GM19324 (cell line): ENCODE measurements around the gene GNAI1.

Experiments
- ATAC-seq: cut with Tn5 transposase; IDR thresholded peaks from one replicate; pipeline ENCODE4 v1.9.1; 2021; ENCODE audit warnings: mild to moderate bottlenecking, moderate library complexity; ENCODE audit not compliant: unreplicated experiment, low FRiP score

GNAI1 gene

DNA sequence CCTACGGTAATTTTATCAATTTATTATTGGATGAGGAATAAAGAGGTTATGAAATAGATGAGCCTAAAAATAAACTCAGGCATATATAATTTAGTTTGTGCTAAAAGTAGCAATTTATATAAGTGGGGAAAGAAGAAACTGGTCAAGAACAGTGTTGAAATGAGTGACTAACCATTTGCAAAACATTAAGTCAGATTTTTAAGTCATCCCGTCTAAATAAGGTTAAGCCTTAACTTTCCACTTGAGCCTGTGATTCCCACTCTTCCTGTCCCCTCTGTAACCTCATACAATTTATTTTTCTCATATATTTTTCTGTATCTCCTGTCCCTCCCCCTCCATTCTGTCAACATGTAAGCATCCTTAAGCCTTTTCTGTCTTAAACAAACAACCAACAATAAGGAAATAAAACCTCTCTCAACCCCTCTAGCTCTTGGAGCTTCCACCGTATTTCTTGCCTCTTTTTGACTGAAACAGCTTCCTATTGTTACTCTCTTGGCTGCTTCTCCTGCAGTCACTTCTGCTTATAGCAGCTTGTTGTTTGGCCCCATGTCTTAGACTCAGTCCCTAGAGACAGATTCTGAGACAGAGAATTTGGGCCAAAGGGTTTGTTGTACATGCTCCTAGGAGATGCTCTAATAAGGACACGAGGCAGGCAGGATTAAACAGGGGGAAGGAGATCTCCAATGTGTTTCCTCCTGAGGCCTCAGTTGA is 109.7 kb downstream of the GNAI1 start:
- no peak for ATAC-seq

DNA sequence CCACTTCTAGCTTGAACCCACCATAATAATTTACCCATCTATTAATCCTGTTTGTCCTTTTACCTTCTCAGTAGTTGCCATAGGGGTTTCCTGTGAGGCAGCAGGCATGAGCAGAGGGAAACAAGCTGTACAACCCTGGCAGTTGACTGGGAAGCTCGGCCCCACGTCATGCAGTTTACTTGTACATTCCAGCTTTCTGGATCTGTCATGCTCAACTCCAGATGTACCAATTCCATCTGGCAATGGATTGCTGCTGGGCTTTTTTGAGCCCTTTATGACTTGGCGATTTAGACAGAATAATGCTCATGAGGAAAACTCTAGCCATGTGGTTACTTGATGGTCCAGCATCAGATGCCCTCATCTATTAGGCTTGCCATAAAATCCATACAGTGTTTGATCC is 112.5 kb downstream of the GNAI1 start:
- ATAC-seq, result no peak

DNA sequence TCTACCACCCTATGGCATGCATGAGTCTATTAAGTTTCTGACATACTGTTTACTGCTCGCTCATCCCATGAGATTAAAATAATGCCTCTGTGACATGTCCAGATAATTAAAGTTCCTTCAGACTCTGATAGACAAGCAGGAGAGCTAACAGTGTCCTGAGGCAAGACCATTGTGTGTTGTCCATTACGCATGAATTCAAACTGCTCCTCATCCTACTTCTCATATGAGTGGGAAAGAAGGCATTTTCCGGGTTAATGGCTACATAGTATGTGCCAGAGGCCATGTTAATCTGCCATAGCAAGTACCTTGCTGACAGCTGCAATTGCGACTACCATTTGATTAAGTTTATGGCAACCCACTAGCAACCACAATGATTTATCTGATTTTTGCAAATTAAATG is 113.3 kb downstream of the GNAI1 start:
- ATAC-seq, result no peak

DNA sequence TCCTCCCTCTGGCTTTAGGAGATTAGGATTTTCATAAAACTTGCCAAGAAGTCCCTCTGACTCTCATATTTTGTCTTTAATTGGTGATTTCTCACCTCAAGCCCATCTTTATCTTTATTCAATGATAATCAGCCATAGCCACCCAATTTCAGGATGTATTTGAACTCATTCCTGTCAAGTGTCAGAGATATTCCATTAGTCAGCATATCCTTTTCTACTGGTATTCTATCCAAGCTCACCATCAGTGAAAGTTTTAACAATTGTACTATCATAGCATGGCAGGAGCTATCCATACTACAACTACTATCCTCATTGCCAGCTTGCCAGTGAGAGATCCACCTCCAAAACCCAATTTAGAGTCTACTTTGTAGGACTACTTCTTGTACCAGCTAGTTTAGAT is 114.6 kb downstream of the GNAI1 start:
- ATAC-seq, result no peak

DNA sequence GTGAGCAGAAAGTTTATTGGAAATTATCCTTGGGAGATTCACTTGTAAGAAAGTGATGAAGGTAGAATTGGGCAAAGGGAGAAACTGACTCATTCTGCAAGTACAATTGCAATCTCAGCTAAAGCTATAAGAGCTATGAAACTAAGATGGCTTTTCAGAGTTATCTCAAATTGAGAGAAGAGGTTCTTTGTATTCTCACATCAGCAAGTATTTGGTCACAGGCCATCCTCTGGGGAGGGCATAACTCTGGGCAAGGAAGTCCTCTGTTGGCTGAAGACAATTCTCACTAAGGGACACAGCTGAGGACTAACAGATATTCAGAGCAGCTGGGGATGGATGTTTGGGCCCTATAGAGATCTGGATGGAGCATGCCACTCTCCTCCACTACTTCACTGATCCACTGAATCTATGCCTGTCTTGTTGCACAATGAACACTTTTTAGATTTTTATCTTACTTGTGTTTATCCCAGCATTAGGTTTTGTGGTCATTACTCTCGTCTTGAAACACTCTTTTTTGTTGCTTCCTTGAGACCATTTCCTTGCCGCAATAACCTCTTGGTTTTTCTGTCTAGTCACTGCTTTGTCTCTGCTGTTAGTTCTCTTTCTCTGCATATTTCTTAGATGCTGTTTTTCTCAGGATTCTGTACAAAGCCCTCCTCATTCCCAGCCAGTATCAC is 115.1 kb downstream of the GNAI1 start:
- ATAC-seq, result no peak

DNA sequence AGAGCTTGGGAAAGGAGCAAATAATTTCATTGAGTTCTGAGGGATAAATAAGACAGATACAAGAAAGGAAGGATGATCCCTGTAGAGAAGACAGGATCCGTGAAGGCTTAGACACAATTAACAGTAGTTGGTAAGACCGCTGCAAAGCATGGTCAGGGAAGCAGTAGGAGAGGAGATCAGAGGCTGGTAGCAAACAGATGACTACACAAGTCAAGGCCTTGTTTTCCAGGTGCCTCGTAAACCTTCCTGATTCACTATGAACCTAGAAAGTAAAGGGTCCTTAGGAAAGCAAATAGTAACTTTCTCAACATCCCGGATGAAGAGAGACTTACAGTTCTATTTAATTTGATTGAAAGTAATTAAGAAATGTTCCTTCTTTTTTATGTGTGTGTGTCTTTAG is 118.6 kb downstream of the GNAI1 start:
- no peak for ATAC-seq

DNA sequence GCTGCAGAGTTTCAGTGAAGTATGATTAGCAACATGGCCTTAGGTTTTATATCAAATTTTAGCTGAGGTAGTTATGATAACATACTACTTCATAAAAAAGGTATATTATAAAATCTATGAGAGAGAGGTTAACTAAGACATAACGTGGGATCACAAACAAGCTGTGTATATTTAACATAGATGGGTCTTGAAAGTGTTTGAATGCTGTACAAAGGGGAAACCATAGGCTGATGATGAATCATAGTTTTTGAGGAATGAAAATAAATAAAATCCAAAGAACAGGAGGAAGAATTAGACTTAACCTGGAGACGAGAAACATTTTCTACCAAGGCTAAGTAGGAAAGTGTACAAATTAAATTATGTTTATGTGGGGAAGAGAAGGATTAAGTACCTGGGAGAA is 119.0 kb downstream of the GNAI1 start:
- no peak for ATAC-seq

DNA sequence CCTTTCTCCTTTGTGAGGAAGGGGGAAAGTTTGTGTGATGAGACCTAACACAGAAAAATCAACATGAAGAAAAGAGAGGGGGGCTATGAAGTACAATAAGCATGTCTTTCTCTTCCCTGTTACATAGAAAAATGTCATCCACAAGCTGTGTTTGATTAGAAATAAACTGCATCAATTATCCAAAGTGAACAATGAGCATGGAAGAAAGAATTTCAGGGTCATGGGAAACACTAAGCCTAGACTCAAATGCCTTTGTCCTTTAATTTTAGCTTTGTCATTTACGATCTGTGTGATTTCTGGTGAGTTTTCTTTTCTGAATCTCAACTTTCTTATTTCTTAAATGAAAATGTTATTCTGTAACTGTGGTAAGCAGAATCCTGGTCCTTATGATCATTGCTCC is 121.0 kb downstream of the GNAI1 start:
- ATAC-seq, result no peak

DNA sequence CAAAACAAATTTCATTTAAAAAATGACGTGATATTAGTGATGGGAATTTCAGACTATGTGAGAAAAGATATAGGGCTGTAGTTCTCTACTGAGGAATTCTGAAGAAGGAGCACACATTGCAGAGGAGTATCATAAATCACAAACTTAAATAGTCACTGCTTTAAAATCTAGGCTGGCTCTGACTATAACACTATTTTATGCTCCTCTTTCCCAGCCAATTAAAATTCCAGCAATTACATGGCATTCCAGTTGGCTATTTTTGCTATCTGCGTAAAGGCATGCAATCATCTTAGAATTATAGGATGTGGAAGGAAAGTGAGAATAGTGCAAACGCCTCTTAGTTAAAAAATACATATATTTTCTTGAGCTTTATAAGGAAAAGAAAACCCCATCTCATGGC is 123.1 kb downstream of the GNAI1 start:
- ATAC-seq, result no peak

DNA sequence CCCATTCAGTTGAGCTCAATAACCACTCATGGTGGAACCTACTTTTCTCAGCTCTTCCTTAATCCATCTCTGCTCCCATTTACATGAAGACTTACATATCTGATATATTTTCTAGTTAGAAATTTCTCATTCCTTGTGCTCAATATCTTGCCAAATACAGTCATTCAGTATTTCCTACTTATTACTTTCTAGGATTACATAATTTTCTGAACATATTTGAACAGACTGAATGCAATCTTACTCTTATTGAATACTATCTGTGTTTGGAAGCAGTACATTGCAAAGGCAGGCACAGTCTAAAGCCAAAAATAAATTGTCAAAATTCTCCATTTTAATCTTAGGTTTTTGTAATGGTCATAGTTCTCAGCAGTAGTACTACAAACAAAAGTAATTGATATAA is 126.0 kb downstream of the GNAI1 start:
- ATAC-seq, result no peak

DNA sequence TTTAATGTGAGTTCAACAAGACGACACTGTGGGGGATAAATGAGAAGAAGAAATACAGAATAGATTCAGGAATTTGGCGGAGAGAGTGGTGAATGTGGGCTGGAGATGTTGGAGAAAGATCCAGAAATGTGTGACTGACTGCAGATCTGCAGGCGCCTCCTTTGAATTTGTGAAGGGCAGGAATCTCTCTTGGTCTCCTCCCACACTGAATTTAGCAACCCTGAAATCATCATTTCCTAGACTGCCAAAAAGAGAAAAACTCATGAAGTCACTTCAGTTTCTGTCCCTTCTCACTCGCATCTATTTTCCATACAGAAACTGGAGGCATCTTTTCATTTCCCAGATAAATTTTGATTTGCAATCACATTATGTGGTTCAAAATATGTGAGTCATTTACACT is 128.7 kb downstream of the GNAI1 start:
- no peak for ATAC-seq

DNA sequence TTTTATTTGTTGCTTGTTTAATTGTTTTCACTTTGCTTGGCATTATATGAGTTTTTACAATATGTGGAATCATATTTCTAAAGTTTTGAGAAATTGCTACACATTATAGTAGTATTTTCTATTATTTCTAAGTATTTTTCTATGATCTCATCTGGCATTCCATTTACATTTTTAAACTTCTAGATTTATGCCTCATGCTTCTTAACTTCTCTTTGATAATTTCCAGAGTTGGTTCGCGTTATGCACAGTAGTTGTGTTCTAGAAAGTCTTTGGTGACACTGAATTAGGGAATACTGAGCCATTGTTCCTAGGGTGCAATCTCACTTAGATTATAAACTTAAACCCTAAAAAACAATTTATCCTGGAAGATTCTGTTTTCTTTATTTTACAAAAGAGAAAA is 129.2 kb downstream of the GNAI1 start:
- no peak for ATAC-seq

DNA sequence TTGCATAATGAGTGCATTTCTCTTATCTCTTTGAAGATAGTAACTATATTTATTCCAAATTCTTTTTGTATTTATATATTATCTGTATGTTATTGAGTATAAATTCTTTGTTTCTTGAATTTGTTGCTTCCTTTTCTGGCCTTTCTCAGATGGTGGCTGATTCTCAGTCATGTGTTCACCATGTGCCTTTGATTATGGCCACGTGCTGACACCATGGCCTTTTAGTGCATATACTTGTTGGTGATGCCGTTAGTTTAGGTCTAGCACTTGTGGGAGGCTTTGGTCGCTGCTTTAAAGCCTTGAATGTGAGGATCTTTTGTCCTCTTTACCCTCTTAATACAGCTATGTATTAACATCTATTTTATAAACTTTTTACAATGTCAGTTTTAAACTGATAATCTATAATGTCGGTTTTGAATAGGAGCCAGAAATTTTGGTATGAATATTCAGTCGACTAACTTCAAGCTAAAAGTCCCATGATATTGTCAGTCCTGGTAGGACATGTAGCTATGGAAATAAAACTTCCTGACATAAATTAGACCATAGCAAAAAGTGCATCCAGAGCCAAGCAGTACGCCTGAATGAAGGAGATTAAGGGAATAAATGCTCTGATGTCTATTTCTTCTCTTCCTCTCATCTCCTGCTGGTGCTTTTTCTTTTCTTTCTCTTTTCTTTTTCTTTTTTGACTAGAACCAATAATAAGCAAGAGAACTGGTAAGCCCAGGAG is 130.3 kb downstream of the GNAI1 start:
- no peak for ATAC-seq

DNA sequence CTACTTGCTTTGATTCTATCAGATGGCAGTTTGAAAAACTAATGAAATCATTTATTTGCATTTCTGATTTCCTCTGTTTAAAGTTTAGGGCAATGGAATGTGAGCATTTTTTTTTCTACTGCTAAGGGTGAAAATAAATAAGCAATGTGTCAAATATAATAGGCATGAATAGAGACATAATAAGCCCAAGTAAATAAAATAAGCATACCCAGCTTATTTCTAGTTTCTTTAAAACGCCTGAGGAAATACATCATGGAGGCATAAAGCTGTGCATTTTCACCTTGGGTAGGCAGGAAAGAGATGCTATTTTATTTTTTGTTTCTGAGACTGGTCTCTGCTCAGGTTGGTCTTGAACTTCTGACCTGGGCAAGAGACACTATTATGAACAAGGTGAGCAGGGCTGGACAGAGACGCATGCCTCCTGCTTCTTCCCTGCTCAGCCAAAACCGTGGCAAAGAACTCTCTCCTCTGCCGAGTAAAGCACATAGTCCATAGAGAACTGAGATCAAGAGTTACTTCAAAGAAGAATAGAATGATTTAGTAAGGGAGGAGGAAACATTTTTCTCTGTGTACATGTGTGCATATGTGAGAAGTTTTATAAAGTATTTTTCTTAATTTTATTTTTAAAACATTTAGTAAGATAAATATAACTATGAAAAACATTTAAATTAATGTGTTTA is 138.1 kb downstream of the GNAI1 start:
- ATAC-seq, result no peak

DNA sequence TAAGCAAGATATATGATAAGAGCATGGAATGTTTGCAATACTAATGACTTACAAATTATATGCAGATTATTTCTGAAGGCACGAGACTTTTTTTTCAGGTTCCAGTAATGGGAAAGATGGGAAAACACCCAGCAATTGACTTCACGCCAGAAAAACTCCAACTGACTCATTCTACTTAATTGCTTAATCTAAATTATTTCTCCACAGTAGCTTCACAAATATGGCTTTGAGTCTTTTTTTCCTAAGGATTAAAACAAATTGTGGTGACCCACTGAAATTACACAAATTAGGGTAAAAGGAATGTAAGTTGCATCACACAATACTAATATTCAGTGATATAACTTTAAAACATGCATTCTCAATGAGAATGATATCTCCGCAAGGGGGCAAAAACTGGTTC is 138.7 kb downstream of the GNAI1 start:
- no peak for ATAC-seq

DNA sequence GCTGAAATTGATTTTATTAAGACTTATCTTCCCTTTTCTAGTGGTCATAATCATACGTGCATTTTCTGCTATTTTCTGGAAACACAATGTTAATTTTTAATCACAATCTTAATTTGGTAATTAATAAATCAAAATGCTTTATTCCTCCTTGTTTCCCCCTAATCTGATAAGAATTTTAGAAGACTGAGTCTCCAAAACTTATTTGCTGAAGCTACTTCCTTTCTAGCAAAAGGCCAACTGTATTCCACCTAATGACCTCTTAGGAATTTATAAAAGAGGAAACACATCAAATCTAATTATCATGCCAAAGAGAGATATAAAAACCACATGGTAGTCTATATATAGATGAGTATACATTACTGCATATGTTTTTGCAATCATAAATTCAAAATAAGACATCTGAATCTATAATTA is 140.6 kb downstream of the GNAI1 start:
- no peak for ATAC-seq
